Sigmoid colon (tissue), 7 donors: ENCODE results near the gene OTULINL. TPM values are rescaled to one million over a fixed set of nuclear protein-coding genes. Genes with fewer than 3 reads are reported as not detected.

Experiments used
- DNase-seq: peaks from one replicate; pipeline ENCODE4 v3.0.0-alpha.2; 2019
- H3K27ac ChIP-seq, 4 donors: fragments of 200-600 bp; sonication (generic); one replicate each; pipeline ENCODE4 v1.5.1; 2016 to 2019; ENCODE audit warnings: mild to moderate bottlenecking in 1 of 4
- H3K27me3 ChIP-seq, 3 donors: fragments of 200-600 bp; sonication (generic); one replicate each; pipeline ENCODE4 v1.5.1; 2019; ENCODE audit warnings: mild to moderate bottlenecking in 1 of 3
- H3K36me3 ChIP-seq, 4 donors: fragments of 200-600 bp; sonication (generic); one replicate each; pipeline ENCODE4 v1.5.1; 2016 to 2019
- H3K4me1 ChIP-seq, 4 donors: fragments of 200-600 bp; sonication (generic); one replicate each; pipeline ENCODE4 v1.5.1; 2017 to 2019
- H3K4me3 ChIP-seq, 4 donors: fragments of 200-600 bp; sonication (generic); one replicate each; pipeline ENCODE4 v1.5.1; 2017 to 2019; ENCODE audit warnings: mild to moderate bottlenecking in 2 of 4, moderate library complexity in 1 of 4
- H3K9me3 ChIP-seq, 4 donors: fragments of 200-600 bp in 3 of 4; sonication (generic) in 3 of 4; one replicate each; pipeline versions ENCODE4 v1.5.1 to v1.6.1; 2013 to 2019
- CTCF ChIP-seq, 4 experiments: fragments of 450-650 bp in 3 of 4; fragments of 200-600 bp in 1 of 4; IDR thresholded peaks; one replicate each; pipeline ENCODE4 v1.5.1; 2016 to 2019; ENCODE audit warnings: antibody characterized with exemption in 4 of 4, mild to moderate bottlenecking in 3 of 4, moderate library complexity in 2 of 4
- EP300 ChIP-seq, 4 donors: sonication (generic); formaldehyde crosslinking; IDR thresholded peaks; one replicate each; pipeline ENCODE4 v1.6.1; 2017; ENCODE audit warnings: antibody characterized with exemption in 4 of 4
- POLR2A ChIP-seq, 2 donors: fragments of 450-650 bp; IDR thresholded peaks; one replicate each; pipeline ENCODE4 v1.6.1; 2016; ENCODE audit warnings: antibody characterized with exemption in 2 of 2, mild to moderate bottlenecking in 2 of 2, moderate library complexity in 2 of 2
- POLR2AphosphoS5 ChIP-seq, 4 donors: sonication (generic); formaldehyde crosslinking; IDR thresholded peaks; one replicate each; pipeline ENCODE4 v1.6.1; 2017; ENCODE audit warnings: antibody characterized with exemption in 4 of 4
- WGBS, 2 donors: extraction: QIAGEN DNeasy Blood & Tissue Kit; methylation state at CpG; one replicate each; pipeline ENCODE4 v1.1.7; 2013; 5-methylcytosine and 5-hydroxymethylcytosine counted together
- intact Hi-C: fragments of 100-400 bp; cut with DNase I; formaldehyde crosslinking; loops from one replicate; pipeline ENCODE4 v1.15.1; 2023
- polyA plus RNA-seq, 3 donors: library from polyadenylated mRNA; stranded (reverse); fragments of 200-250 nt; gene quantifications; one replicate each; pipeline ENCODE4 v1.2.3, GENCODE V29; 2013
- total RNA-seq, 4 donors: library from RNA; depleted of rRNA; stranded (reverse); fragments of >200 nt; gene quantifications; one replicate each; pipeline ENCODE4 v1.1.0, GENCODE V29; 2016
- donor health status: healthy with polysubstance abuse.
- donor health status: Bipolar disorder and iron deficiency.
- donor health status: healthy.

Gene OTULINL
- total and polyA plus RNA-seq, 7 donors: 1.9 to 21.1 (median 5.7) TPM

- Histone ChIP-seq H3K36me3 (no peaks in the 10 kb centered on the region), H3K27me3 (no peaks in the 10 kb centered on the region), H3K4me3 (no peak overlapping the region), H3K4me1 (no peaks in the 10 kb centered on the region), H3K27ac (no peak overlapping the region), H3K9me3 (no peaks in the 10 kb centered on the region)
- 39 to 48% methylated on average over 4 of the region's 4 CpGs for WGBS, 2 donors
- TF ChIP-seq CTCF (IDR thresholded peaks at IDR 0.05) (no peak), EP300 (IDR thresholded peaks at IDR 0.05) (no peak), POLR2AphosphoS5 (IDR thresholded peaks at IDR 0.05) (no peak), POLR2A (IDR thresholded peaks at IDR 0.05) (no peak)
- intact Hi-C loops: no loop called here
- no peak for DNase-seq
Measured at GRCh38 chr5:14593326-14594021, 11.9 kb downstream of the OTULINL start.

DNA sequence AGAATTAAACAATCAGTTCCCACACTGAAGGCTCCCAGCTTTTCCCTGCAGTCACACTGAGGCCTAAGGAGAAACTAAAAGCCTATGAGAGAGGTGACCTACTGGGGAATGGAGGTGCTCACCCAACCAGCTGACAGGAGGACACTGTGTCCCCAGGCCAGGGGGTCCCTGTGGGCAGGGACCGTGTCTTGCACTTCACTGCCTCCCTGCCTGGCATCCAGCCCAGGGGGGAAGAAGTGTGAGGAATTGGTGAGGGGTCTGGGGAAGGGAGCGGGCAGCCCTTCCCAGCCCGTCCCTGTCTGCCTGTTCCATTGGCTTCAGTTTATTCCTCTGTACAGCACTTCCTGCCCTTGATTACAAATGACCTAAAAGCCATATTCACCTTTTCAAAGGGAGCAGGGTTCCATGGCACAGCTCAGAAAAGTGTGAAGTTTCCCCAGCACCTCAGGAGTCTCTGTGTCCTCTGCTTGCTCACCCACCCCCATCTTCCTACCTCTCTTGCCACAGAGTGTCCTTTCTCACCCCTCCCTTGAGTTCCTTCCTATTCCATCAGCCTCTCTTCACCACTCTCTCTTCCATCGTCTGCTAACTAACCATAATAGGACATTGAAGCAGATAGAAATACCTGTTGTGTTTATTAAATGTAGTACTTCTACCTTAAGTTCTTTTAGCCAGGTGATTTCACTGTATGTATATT is 12.9 kb downstream of the OTULINL start:
- no peak for DNase-seq
- Histone ChIP-seq H3K36me3 (no peaks in the 10 kb centered on the region), H3K4me1 (no peaks in the 10 kb centered on the region), H3K9me3 (no peaks in the 10 kb centered on the region), H3K4me3 (no peak overlapping the region), H3K27ac (peak overlapping the region in 3 of 4 donors; percentile 3 to 26 (median 14)), H3K27me3 (no peaks in the 10 kb centered on the region)
- 71 to 75% methylated on average over 4 of the region's 4 CpGs for WGBS, 2 donors
- intact Hi-C loops: no loop called here
- TF ChIP-seq POLR2A (IDR thresholded peaks at IDR 0.05) (no peak), CTCF (IDR thresholded peaks at IDR 0.05) (no peak), EP300 (IDR thresholded peaks at IDR 0.05) (no peak), POLR2AphosphoS5 (IDR thresholded peaks at IDR 0.05) (no peak)

- Histone ChIP-seq H3K4me3 (no peak overlapping the region), H3K27me3 (no peaks in the 10 kb centered on the region), H3K9me3 (no peaks in the 10 kb centered on the region), H3K36me3 (no peaks in the 10 kb centered on the region), H3K4me1 (no peaks in the 10 kb centered on the region), H3K27ac (peak overlapping the region in 1 of 4 donors; percentile 3)
- 38 to 65% methylated on average over 3 of the region's 3 CpGs for WGBS, 2 donors
- TF ChIP-seq EP300 (IDR thresholded peaks at IDR 0.05) (peak in 1 of 4 donors; percentile 63), CTCF (IDR thresholded peaks at IDR 0.05) (no peak)
- DNase-seq: no peak
- intact Hi-C loops: no loop called here
Measured at GRCh38 chr5:14595189-14595588, 13.6 kb downstream of the OTULINL start.

GRCh38 chr5:14595891-14596290 is 14.3 kb downstream of the OTULINL start:
- intact Hi-C loops: no loop called here
- H3K27ac ChIP-seq: peak overlapping the region in 1 of 4 donors; percentile 3
- WGBS, 2 donors: 32 to 84% methylated on average over 1 of the region's 1 CpG

More at GRCh38 chr5:14595891-14596290, 14.3 kb downstream of the OTULINL start:
- DNase-seq: no peak
- Histone ChIP-seq H3K27me3 (no peaks in the 10 kb centered on the region), H3K4me1 (no peaks in the 10 kb centered on the region), H3K9me3 (no peaks in the 10 kb centered on the region), H3K36me3 (no peaks in the 10 kb centered on the region), H3K4me3 (no peak overlapping the region)
- TF ChIP-seq EP300 (IDR thresholded peaks at IDR 0.05) (no peak), POLR2A (IDR thresholded peaks at IDR 0.05) (no peak), POLR2AphosphoS5 (IDR thresholded peaks at IDR 0.05) (no peak), CTCF (IDR thresholded peaks at IDR 0.05) (no peak)
